ENCODE results near the gene NUMB.

GRCh38 chr14:73459959-73460358 is 1.6 kb upstream of the NUMB start:
- TF ChIP-seq, protein P1, sequence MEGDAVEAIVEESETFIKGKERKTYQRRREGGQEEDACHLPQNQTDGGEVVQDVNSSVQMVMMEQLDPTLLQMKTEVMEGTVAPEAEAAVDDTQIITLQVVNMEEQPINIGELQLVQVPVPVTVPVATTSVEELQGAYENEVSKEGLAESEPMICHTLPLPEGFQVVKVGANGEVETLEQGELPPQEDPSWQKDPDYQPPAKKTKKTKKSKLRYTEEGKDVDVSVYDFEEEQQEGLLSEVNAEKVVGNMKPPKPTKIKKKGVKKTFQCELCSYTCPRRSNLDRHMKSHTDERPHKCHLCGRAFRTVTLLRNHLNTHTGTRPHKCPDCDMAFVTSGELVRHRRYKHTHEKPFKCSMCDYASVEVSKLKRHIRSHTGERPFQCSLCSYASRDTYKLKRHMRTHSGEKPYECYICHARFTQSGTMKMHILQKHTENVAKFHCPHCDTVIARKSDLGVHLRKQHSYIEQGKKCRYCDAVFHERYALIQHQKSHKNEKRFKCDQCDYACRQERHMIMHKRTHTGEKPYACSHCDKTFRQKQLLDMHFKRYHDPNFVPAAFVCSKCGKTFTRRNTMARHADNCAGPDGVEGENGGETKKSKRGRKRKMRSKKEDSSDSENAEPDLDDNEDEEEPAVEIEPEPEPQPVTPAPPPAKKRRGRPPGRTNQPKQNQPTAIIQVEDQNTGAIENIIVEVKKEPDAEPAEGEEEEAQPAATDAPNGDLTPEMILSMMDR (IDR thresholded peaks at IDR 0.05), result no peak
- TF ChIP-seq POLR2A (IDR thresholded peaks at IDR 0.05) (no peak), EP300 (IDR thresholded peaks at IDR 0.05) (no peak)
